K562 (cell line): ENCODE results near the gene TTLL8. TPM values are rescaled to one million over a fixed set of nuclear protein-coding genes. Genes with fewer than 3 reads are reported as not detected.

Source experiments
- ATAC-seq: fragments of 200-7000 bp; cut with Tn5 transposase; 3 replicates; pipeline ENCODE4 v1.9.1; 2020; ENCODE audit warnings: moderate library complexity
- BruUV-seq: library from RNA; stranded (reverse); fragments of 400-500 nt; replicated peaks from 2 replicates; lab custom pipeline; 2021; lab: Mats Ljungman, UMichigan
- CTCF ChIA-PET: fragments of 300-600 bp; formaldehyde crosslinking; extraction: SDS; loops from one replicate; lab custom pipeline; 2021; ENCODE audit warnings: low intra/inter-chr PET ratio; lab: Yijun Ruan, JAX
- POLR2A ChIA-PET: fragments of 300-600, 350-650 bp; sonication (Branson Sonifier 250); formaldehyde crosslinking; extraction: SDS; loops from one replicate; lab custom pipeline; 2021; ENCODE audit warnings: antibody characterized with exemption, inconsistent platforms; lab: Yijun Ruan, JAX
- DNase-seq, 4 experiments: peaks; one replicate each; pipeline versions ENCODE4 v3.0.0 to v3.0.0-alpha.2; 2011 to 2018; ENCODE audit warnings: low spot score in 3 of 4, mixed read lengths in 3 of 4; ENCODE audit errors: extremely low read depth in 1 of 4
- FAIRE-seq: peaks from 2 replicates; lab custom pipeline; 2011; peaks lifted over from hg19 to GRCh38; lab: Jason Lieb, UNC
- H2AFZ ChIP-seq: 2 replicates; pipeline ENCODE4 v1.6.0; 2011; ENCODE audit warnings: low read depth, low read length, control low read depth, inconsistent platforms
- H3K27ac ChIP-seq: fragments of 200-600 bp; 3 replicates; pipeline ENCODE4 v1.8.0; 2011; ENCODE audit warnings: low read depth, mild to moderate bottlenecking, control low read depth, inconsistent platforms, low read length, moderate library complexity, mixed read lengths; ENCODE audit errors: extremely low read depth
- H3K27me3 ChIP-seq, 2 experiments: fragments of 300-600 bp in 1 of 2; 2 replicates in 1 of 2; 3 replicates in 1 of 2; pipeline versions ENCODE4 v1.6.0 to v1.8.0; 2011; ENCODE audit warnings: inconsistent platforms in 2 of 2, low read length in 2 of 2, mild to moderate bottlenecking in 1 of 2, mixed read lengths in 1 of 2, moderate library complexity in 1 of 2; ENCODE audit not compliant: control insufficient read depth in 2 of 2, insufficient read depth in 2 of 2
- H3K36me3 ChIP-seq: fragments of 300-600 bp; 3 replicates; pipeline ENCODE4 v1.8.0; 2011; ENCODE audit warnings: mild to moderate bottlenecking, low read length, inconsistent platforms; ENCODE audit not compliant: control insufficient read depth, insufficient read depth
- H3K4me1 ChIP-seq, 2 experiments: fragments of 200-600 bp in 1 of 2; replicated peaks in 1 of 2; 2 replicates in 1 of 2; 3 replicates in 1 of 2; pipeline versions ENCODE4 v1.5.1 to v1.8.0; 2011; ENCODE audit warnings: inconsistent platforms in 2 of 2, low read length in 2 of 2, mild to moderate bottlenecking in 1 of 2, mixed read lengths in 1 of 2, moderate library complexity in 1 of 2; ENCODE audit not compliant: control insufficient read depth in 2 of 2, insufficient read depth in 2 of 2
- H3K4me2 ChIP-seq: 2 replicates; pipeline ENCODE4 v1.6.1; 2011; ENCODE audit warnings: low read length, control low read depth, inconsistent platforms, mixed read lengths; ENCODE audit not compliant: insufficient read depth
- H3K4me3 ChIP-seq: fragments of 200-600 bp; sonication (generic), shearing (Covaris generic); 2 replicates; pipeline ENCODE4 v1.5.1; 2016; ENCODE audit warnings: control low read depth, inconsistent platforms
- H3K79me2 ChIP-seq: fragments of 200-600 bp; 3 replicates; pipeline ENCODE4 v1.8.0; 2011; ENCODE audit warnings: low read length, inconsistent platforms; ENCODE audit not compliant: control insufficient read depth, insufficient read depth
- H3K9ac ChIP-seq, 2 experiments: 2 replicates each; pipeline versions ENCODE4 v1.6.0 to v1.6.1; 2011; ENCODE audit warnings: low read depth in 2 of 2, low read length in 2 of 2, control low read depth in 1 of 2, inconsistent platforms in 1 of 2, mild to moderate bottlenecking in 1 of 2, mixed read lengths in 1 of 2; ENCODE audit not compliant: insufficient read depth in 1 of 2
- H3K9me1 ChIP-seq: one replicate; pipeline ENCODE4 v1.6.0; 2011; ENCODE audit warnings: inconsistent platforms, mild to moderate bottlenecking, low read length, moderate library complexity; ENCODE audit not compliant: control insufficient read depth, insufficient read depth
- H3K9me3 ChIP-seq: replicated peaks from 2 replicates; pipeline ENCODE4 v1.5.1; 2011; ENCODE audit warnings: low read depth, low read length, inconsistent platforms; ENCODE audit not compliant: control insufficient read depth, insufficient read depth
- H4K20me1 ChIP-seq: replicated peaks from 2 replicates; pipeline ENCODE4 v1.6.1; 2011; ENCODE audit warnings: low read length, inconsistent platforms, mixed read lengths; ENCODE audit not compliant: control insufficient read depth, insufficient read depth
- DIDO1 ChIP-seq: fragments of 450-650 bp; IDR thresholded peaks from 2 replicates; pipeline ENCODE4 v1.6.1; 2016; ENCODE audit warnings: low read depth, missing biosample characterization, missing genetic modification characterization
- E2F1 ChIP-seq: sonication (generic); formaldehyde crosslinking; IDR thresholded peaks from 2 replicates; pipeline ENCODE4 v1.8.1; 2023; ENCODE audit warnings: mild to moderate bottlenecking, missing genetic modification reagents, moderate library complexity
- FUS ChIP-seq: fragments of 200-400 bp; formaldehyde crosslinking; optimal IDR thresholded peaks from 2 replicates; pipeline ENCODE3; 2017; ENCODE audit warnings: low read depth, low read length
- MAFK ChIP-seq: IDR thresholded peaks from 2 replicates; pipeline ENCODE4 v1.6.1; 2011; ENCODE audit warnings: low read length, improper control_type of control experiment
- NFIX ChIP-seq: fragments of 250-450 bp; sonication (Bioruptor Pico); IDR thresholded peaks from 2 replicates; pipeline ENCODE4 v1.4.0; 2020; ENCODE audit warnings: low read depth, mild to moderate bottlenecking, moderate library complexity
- TBL1XR1 ChIP-seq, 2 experiments: IDR thresholded peaks; 2 replicates each; pipeline ENCODE4 v1.6.1; 2012; ENCODE audit warnings: improper control_type of control experiment in 2 of 2, low read length in 2 of 2, mild to moderate bottlenecking in 1 of 2
- ZBTB34 ChIP-seq: fragments of 250-450 bp; sonication (Bioruptor Pico); IDR thresholded peaks from 2 replicates; pipeline ENCODE4 v1.8.0; 2021; ENCODE audit warnings: mild to moderate bottlenecking, moderate library complexity
- WGBS: fragments of 100-300 bp; shearing (Covaris generic); methylation state at CpG from one replicate; pipeline ENCODE4 v1.1.6; 2016; ENCODE audit warnings: low coverage, mixed read lengths; ENCODE audit not compliant: insufficient coverage; ENCODE audit errors: missing lambda C conversion rate; 5-methylcytosine and 5-hydroxymethylcytosine counted together
- in situ Hi-C: fragments of 300-500 bp; cut with MboI; formaldehyde crosslinking; loops from 4 replicates; pipeline ENCODE4 v1.15.0; 2018; ENCODE audit warnings: inconsistent platforms, mixed read lengths
- intact Hi-C: fragments of 100-400 bp; cut with micrococcal nuclease; formaldehyde crosslinking; loops from 2 replicates; pipeline ENCODE4 v1.14.2; 2022
- polyA plus RNA-seq, 8 experiments: library from polyadenylated mRNA; depleted of rRNA in 4 of 8; stranded (reverse) in 5 of 8; unstranded in 3 of 8; fragments of >200 nt; fragmentation: Nextera tagmentation in 2 of 8; fragmentation: Illumina TruSeq in 1 of 8; extraction: Ambion mirVana in 2 of 8; extraction: Trizol in 1 of 8; gene quantifications; 2 replicates each; pipeline versions ENCODE4 v1.2.1 to v1.2.3, GENCODE V29; 2011 to 2014; ENCODE audit warnings: inconsistent platforms in 1 of 8, missing spikeins in 1 of 8
- total RNA-seq, 7 experiments: library from RNA; depleted of rRNA in 6 of 7; stranded (reverse); fragments of >200 nt in 6 of 7; fragmentation: Illumina TruSeq in 2 of 7; extraction: Trizol in 2 of 7; gene quantifications; 2 replicates each; pipeline versions ENCODE4 v1.2.1 to v1.2.3, GENCODE V29; 2011 to 2021; ENCODE audit warnings: low replicate concordance in 1 of 7

The TTLL8 gene
- total and polyA plus RNA-seq, 9 of the 15 experiments (the other 6 are each of a cell fraction or from before 2014, with no cell fraction given), result not detected

- Histone ChIP-seq H3K4me2 (no peak overlapping the region), H3K4me1 (peaks cover 0 to 16% of the 10 kb centered on the region in 2 experiments; a peak in 2 of 5 replicates), H4K20me1 (no peaks in the 10 kb centered on the region), H3K4me3 (no peak overlapping the region), H3K27ac (no peak overlapping the region), H3K36me3 (no peaks in the 10 kb centered on the region), H3K9me3 (no peaks in the 10 kb centered on the region), H3K9me1 (no peaks in the 10 kb centered on the region), H3K9ac (no peak overlapping the region), H2AFZ (no peak overlapping the region), H3K79me2 (no peaks in the 10 kb centered on the region), H3K27me3 (peaks cover 2 to 29% of the 10 kb centered on the region in 2 experiments; a peak in 3 of 5 replicates)
- no peak for DNase-seq
- no peak for ATAC-seq
- no peak for FAIRE-seq
- BruUV-seq, result no TSS peak
- intact Hi-C loops (no loop called here), in situ Hi-C loops (no loop called here)
- CTCF ChIA-PET, result no interaction called here
- POLR2A ChIA-PET, result interaction anchor here (1.6 kb wide), 1 partner anchor 32 kb away, joined by 3 read pairs; the partner anchor contains the start of gene MLC1
- TF ChIP-seq E2F1 (CRISPR knock-in tag) (no peak), NFIX (CRISPR knock-in tag) (no peak), MAFK (no peak), FUS (no peak), ZBTB34 (CRISPR knock-in tag) (no peak), DIDO1 (tag) (no peak), TBL1XR1 (IDR thresholded peaks at IDR 0.05; ENCODE audit: low read length in 2 of 2) (no peak)
- 30% methylated on average over 18 of the region's 18 CpGs for WGBS
These were observed 4.2 kb downstream of the TTLL8 start for GRCh38 chr22:50053861-50054260.
